Regular cardiac myocyte (primary cell): ENCODE measurements around the gene GPAT3. TPM values are rescaled to one million over a fixed set of nuclear protein-coding genes. Genes with fewer than 3 reads are reported as not detected.

ENCODE experiments used
- total RNA-seq: library from RNA; depleted of rRNA; stranded (reverse); fragments of >200 nt; gene quantifications from 2 replicates; pipeline ENCODE4 v1.2.3, GENCODE V29; 2014

GPAT3 gene
- total RNA-seq = 7.6 and 17.8 TPM in 2 replicates

DNA sequence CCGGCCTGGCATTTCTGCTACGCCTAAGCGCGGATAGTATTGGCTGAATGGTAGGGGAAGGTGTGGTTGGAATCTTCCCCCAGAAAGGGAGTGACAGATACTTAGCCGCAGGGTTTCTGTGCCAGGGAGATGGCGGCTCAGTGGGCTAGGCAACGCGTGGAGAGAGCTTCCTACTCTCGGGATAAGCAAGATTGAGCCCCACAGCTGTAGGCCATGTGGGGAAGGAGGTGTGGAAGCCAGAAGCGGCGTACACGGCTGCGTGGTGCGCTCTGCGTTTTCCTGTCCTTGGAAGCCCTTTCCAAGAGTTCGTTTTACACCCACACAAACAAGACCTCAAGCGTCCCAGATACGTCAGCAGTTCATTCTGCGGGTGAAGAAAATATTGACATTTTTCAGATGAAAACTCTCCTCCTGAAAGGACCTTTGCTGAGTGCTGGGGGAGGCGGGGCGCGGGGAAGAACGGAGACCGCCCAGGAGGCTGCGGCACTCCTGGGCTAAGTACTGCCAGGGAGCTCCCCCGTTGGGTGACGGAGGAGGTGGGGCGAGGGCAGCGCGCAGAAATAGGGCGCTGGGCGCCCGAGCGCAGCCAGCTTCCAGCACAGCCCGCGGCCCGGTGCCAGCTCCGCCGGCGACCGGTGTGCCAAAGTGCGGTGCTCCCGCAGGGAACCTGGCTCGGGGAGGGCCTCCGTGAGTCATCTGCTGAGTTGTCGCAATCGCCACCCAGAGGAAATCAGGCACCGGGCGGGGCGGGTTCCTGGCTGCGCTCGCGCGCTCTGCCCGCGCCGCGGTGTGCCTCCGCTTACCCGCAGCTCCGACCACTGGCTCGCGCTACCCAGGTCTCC, at the start of gene GPAT3:
GPAT3 (plus strand) TSS at position 589 of the 842 bp plus-strand sequence. CDS start 515 bp downstream, outside the sequence.

Other genes with a start within 250 kb of the GPAT3 start
- gene HPSE, start 201.3 kb upstream of the GPAT3 start, total RNA-seq = 0.56 and 0.58 TPM in 2 replicates
- 12.8 and 16.1 TPM in 2 replicates for gene HELQ, start 80.3 kb upstream of the GPAT3 start, total RNA-seq
- 19.2 and 22.4 TPM in 2 replicates for gene MRPS18C, start 80.0 kb upstream of the GPAT3 start, total RNA-seq
- gene ABRAXAS1, start 51.0 kb upstream of the GPAT3 start, total RNA-seq = 9.2 and 14.1 TPM in 2 replicates